SIG-M5 (cell line): ENCODE results near the gene SLC25A33.
"Not testable (repeated sequence)": the region's sequence is repeated elsewhere in the genome, so short reads cannot be mapped to it uniquely, and the experiment has no call there.

ENCODE experiments used
- DNase-seq: peaks from one replicate; lab custom pipeline; 2025; lab: John Stamatoyannopoulos, UW

The SLC25A33 gene

GRCh38 chr1:9625030-9625429 is 85.8 kb downstream of the SLC25A33 start:
- DNase-seq = not testable (repeated sequence)

GRCh38 chr1:9626201-9626608 is 86.9 kb downstream of the SLC25A33 start:
- no peak for DNase-seq

GRCh38 chr1:9628541-9629444 is 89.5 kb downstream of the SLC25A33 start:
- DNase-seq = no peak

GRCh38 chr1:9629445-9630201 is 90.4 kb downstream of the SLC25A33 start:
- DNase-seq = no peak

- no peak for DNase-seq
Measured at GRCh38 chr1:9630331-9631111, 91.3 kb downstream of the SLC25A33 start.

GRCh38 chr1:9631613-9632012 is 92.3 kb downstream of the SLC25A33 start:
- DNase-seq = no peak

- DNase-seq = no peak
Measured at GRCh38 chr1:9633493-9633892, 94.2 kb downstream of the SLC25A33 start.

- DNase-seq = no peak
Measured at GRCh38 chr1:9634582-9634981, 95.3 kb downstream of the SLC25A33 start.
